SK-N-SH treated with all-trans-retinoic acid at 6 μM for 48 hours (cell line): ENCODE measurements around the gene MMP15.

Experiments
- ATAC-seq: fragments of 200-7000 bp; cut with Tn5 transposase; 3 replicates; pipeline ENCODE4 v1.9.1; 2020; ENCODE audit warnings: mild to moderate bottlenecking, moderate library complexity
- ARNTL ChIP-seq: fragments of 450-650 bp; formaldehyde crosslinking; IDR thresholded peaks from 2 replicates; pipeline ENCODE4 v1.5.0; 2020; ENCODE audit warnings: low read depth, mild to moderate bottlenecking, moderate library complexity, borderline replicate concordance
- CSDC2 ChIP-seq: fragments of 250-450 bp; sonication (Bioruptor Pico); IDR thresholded peaks from 2 replicates; pipeline ENCODE4 v1.5.0; 2020; ENCODE audit warnings: mild to moderate bottlenecking, moderate library complexity
- ESRRG ChIP-seq: fragments of 250-450 bp; sonication (Bioruptor Pico); IDR thresholded peaks from 2 replicates; pipeline ENCODE4 v1.6.1; 2021; ENCODE audit warnings: mild to moderate bottlenecking
- ISL1 ChIP-seq: fragments of 250-450 bp; sonication (Bioruptor Pico); IDR thresholded peaks from 2 replicates; pipeline ENCODE4 v2.1.2; 2022; ENCODE audit warnings: mild to moderate bottlenecking, moderate library complexity
- OSR1 ChIP-seq: fragments of 250-450 bp; sonication (Bioruptor Pico); IDR thresholded peaks from 2 replicates; pipeline ENCODE4 v1.8.0; 2022; ENCODE audit warnings: moderate library complexity, mild to moderate bottlenecking, inconsistent platforms
- PPARA ChIP-seq: fragments of 250-450 bp; sonication (Bioruptor Pico); IDR thresholded peaks from 2 replicates; pipeline ENCODE4 v1.5.0; 2020; ENCODE audit warnings: mild to moderate bottlenecking, borderline replicate concordance
- RARB ChIP-seq: fragments of 250-450 bp; sonication (Bioruptor Pico); IDR thresholded peaks from 2 replicates; pipeline ENCODE4 v1.8.0; 2021; ENCODE audit warnings: mild to moderate bottlenecking, moderate library complexity
- SNAI2 ChIP-seq: fragments of 250-450 bp; sonication (Bioruptor Pico); IDR thresholded peaks from 2 replicates; pipeline ENCODE4 v1.5.0; 2020; ENCODE audit warnings: mild to moderate bottlenecking, moderate library complexity
- ZFP3 ChIP-seq: fragments of 250-450 bp; sonication (Bioruptor Pico); IDR thresholded peaks from 2 replicates; pipeline ENCODE4 v1.5.0; 2020; ENCODE audit warnings: mild to moderate bottlenecking, moderate library complexity
- ZNF70 ChIP-seq: fragments of 450-650 bp; formaldehyde crosslinking; IDR thresholded peaks from 2 replicates; pipeline ENCODE4 v1.5.0; 2020; ENCODE audit warnings: mild to moderate bottlenecking, moderate library complexity
- ZNF8 ChIP-seq: fragments of 450-650 bp; formaldehyde crosslinking; IDR thresholded peaks from 2 replicates; pipeline ENCODE4 v1.5.0; 2020; ENCODE audit warnings: mild to moderate bottlenecking, moderate library complexity
- TF ChIP-seq, protein P1 (sequence below): fragments of 250-450 bp; sonication (Bioruptor Pico); IDR thresholded peaks from 2 replicates; pipeline ENCODE4 v1.5.1; 2020; ENCODE audit warnings: low read depth, mild to moderate bottlenecking, moderate library complexity
- TF ChIP-seq, protein P2 (sequence below): fragments of 250-450 bp; sonication (Bioruptor Pico); IDR thresholded peaks from 2 replicates; pipeline ENCODE4 v1.5.0; 2020; ENCODE audit warnings: mild to moderate bottlenecking, moderate library complexity
- TF ChIP-seq, protein P3 (sequence below): fragments of 250-450 bp; sonication (Bioruptor Pico); IDR thresholded peaks from 2 replicates; pipeline ENCODE4 v1.5.1; 2021; ENCODE audit warnings: mild to moderate bottlenecking, moderate library complexity
- TF ChIP-seq, protein P4 (sequence below): fragments of 250-450 bp; sonication (Bioruptor Pico); IDR thresholded peaks from 2 replicates; pipeline ENCODE4 v1.8.0; 2021; ENCODE audit warnings: low read depth, mild to moderate bottlenecking, moderate library complexity, borderline replicate concordance

MMP15 gene

DNA sequence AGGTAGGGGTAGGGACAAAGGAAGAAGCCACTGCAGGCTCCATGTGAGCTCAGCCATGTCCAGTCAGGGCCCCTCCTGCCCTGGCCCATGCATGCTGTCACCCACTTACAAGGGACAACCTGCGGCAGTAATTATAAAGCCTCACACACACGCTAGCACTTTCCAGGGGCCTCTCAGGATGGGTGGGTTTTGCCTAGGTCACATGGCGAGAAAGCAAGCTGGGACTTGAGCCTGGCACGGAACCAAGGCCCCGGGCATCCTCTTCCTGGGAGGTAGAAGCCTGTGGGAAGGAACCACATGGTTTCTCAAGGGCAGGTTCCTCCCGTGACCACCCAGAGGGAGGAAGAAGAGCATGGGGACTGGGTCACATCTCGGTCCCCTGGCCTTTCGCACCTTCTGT, 32.1 kb upstream of the MMP15 start:
- ATAC-seq: no peak

DNA sequence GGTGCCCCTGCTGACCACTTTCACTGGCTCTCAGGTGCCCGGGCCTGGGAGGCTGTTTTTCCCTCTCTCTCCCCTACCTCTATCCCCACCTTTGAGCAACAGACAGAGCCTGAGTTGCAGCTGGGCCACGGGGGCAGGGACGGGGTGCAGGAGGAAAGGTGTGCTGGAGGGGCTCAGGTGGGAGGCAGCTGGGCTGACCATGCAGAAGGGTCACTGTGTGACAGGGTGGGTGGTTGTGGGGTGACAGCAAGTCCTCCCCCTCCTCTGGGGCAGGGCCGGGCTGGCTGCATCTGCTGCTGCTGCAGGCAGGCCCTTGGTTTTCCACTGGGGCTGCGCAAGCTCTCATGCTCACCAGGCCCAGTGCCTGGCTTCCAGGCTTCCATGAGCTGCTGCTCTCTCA, 31.7 kb upstream of the MMP15 start:
- ATAC-seq: no peak
- TF ChIP-seq, protein P1, sequence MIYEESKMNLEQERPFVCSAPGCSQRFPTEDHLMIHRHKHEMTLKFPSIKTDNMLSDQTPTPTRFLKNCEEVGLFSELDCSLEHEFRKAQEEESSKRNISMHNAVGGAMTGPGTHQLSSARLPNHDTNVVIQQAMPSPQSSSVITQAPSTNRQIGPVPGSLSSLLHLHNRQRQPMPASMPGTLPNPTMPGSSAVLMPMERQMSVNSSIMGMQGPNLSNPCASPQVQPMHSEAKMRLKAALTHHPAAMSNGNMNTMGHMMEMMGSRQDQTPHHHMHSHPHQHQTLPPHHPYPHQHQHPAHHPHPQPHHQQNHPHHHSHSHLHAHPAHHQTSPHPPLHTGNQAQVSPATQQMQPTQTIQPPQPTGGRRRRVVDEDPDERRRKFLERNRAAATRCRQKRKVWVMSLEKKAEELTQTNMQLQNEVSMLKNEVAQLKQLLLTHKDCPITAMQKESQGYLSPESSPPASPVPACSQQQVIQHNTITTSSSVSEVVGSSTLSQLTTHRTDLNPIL (CRISPR knock-in tag): no peak
- TF ChIP-seq ISL1 (CRISPR knock-in tag) (no peak), ESRRG (CRISPR knock-in tag) (no peak), OSR1 (no peak), ZFP3 (CRISPR knock-in tag) (no peak), ARNTL (CRISPR knock-in tag) (no peak)
- TF ChIP-seq, protein P2, sequence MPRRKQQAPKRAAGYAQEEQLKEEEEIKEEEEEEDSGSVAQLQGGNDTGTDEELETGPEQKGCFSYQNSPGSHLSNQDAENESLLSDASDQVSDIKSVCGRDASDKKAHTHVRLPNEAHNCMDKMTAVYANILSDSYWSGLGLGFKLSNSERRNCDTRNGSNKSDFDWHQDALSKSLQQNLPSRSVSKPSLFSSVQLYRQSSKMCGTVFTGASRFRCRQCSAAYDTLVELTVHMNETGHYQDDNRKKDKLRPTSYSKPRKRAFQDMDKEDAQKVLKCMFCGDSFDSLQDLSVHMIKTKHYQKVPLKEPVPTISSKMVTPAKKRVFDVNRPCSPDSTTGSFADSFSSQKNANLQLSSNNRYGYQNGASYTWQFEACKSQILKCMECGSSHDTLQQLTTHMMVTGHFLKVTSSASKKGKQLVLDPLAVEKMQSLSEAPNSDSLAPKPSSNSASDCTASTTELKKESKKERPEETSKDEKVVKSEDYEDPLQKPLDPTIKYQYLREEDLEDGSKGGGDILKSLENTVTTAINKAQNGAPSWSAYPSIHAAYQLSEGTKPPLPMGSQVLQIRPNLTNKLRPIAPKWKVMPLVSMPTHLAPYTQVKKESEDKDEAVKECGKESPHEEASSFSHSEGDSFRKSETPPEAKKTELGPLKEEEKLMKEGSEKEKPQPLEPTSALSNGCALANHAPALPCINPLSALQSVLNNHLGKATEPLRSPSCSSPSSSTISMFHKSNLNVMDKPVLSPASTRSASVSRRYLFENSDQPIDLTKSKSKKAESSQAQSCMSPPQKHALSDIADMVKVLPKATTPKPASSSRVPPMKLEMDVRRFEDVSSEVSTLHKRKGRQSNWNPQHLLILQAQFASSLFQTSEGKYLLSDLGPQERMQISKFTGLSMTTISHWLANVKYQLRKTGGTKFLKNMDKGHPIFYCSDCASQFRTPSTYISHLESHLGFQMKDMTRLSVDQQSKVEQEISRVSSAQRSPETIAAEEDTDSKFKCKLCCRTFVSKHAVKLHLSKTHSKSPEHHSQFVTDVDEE (CRISPR knock-in tag): no peak
- TF ChIP-seq, protein P3, sequence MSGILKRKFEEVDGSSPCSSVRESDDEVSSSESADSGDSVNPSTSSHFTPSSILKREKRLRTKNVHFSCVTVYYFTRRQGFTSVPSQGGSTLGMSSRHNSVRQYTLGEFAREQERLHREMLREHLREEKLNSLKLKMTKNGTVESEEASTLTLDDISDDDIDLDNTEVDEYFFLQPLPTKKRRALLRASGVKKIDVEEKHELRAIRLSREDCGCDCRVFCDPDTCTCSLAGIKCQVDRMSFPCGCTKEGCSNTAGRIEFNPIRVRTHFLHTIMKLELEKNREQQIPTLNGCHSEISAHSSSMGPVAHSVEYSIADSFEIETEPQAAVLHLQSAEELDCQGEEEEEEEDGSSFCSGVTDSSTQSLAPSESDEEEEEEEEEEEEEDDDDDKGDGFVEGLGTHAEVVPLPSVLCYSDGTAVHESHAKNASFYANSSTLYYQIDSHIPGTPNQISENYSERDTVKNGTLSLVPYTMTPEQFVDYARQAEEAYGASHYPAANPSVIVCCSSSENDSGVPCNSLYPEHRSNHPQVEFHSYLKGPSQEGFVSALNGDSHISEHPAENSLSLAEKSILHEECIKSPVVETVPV (CRISPR knock-in tag): no peak
- TF ChIP-seq, protein P4, sequence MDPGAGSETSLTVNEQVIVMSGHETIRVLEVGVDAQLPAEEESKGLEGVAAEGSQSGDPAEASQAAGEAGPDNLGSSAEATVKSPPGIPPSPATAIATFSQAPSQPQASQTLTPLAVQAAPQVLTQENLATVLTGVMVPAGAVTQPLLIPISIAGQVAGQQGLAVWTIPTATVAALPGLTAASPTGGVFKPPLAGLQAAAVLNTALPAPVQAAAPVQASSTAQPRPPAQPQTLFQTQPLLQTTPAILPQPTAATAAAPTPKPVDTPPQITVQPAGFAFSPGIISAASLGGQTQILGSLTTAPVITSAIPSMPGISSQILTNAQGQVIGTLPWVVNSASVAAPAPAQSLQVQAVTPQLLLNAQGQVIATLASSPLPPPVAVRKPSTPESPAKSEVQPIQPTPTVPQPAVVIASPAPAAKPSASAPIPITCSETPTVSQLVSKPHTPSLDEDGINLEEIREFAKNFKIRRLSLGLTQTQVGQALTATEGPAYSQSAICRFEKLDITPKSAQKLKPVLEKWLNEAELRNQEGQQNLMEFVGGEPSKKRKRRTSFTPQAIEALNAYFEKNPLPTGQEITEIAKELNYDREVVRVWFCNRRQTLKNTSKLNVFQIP: no peak

More for the DNA sequence above, 32.1 kb upstream of the MMP15 start:
- no peak for TF ChIP-seq RARB (CRISPR knock-in tag)
- TF ChIP-seq, protein P1 (CRISPR knock-in tag): no peak
- no peak for TF ChIP-seq PPARA (CRISPR knock-in tag)
- TF ChIP-seq, all 23 proteins: peak for 0

DNA sequence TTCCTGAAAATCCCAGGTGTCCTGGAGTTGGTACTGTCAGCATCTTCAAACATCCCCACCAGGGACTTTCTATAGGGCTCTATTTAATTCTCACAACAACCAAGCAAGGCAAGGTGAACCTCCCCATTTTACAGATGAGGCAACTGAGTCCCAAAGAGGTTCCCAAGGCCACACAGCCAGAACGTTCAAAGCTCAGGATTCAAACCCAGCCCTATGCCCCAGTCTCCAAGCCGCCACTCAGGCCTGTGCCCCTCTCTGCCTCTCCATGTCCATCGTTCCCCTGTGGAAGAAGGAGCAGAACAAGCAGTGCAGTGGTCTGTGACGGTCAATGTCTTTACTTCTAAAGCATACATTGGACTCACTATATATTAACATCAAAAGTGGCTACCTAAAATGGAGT, 31.2 kb upstream of the MMP15 start:
- TF ChIP-seq ZNF70 (CRISPR knock-in tag) (no peak), CSDC2 (CRISPR knock-in tag) (no peak), ISL1 (CRISPR knock-in tag) (no peak), PPARA (CRISPR knock-in tag) (no peak), ARNTL (CRISPR knock-in tag) (no peak), OSR1 (no peak), ZNF8 (CRISPR knock-in tag) (no peak), SNAI2 (no peak)
- TF ChIP-seq, protein P3 (CRISPR knock-in tag): no peak
- TF ChIP-seq, protein P2 (CRISPR knock-in tag): no peak
- ATAC-seq: no peak
